ENCODE measurements around the gene PFKFB3. TPM values are rescaled to one million over a fixed set of nuclear protein-coding genes. Genes with fewer than 3 reads are reported as not detected.

The PFKFB3 gene
- total and polyA plus RNA-seq, 2 of the 4 experiments (the other 2 are of a cell fraction) = 34.1 to 45.5 TPM

DNA sequence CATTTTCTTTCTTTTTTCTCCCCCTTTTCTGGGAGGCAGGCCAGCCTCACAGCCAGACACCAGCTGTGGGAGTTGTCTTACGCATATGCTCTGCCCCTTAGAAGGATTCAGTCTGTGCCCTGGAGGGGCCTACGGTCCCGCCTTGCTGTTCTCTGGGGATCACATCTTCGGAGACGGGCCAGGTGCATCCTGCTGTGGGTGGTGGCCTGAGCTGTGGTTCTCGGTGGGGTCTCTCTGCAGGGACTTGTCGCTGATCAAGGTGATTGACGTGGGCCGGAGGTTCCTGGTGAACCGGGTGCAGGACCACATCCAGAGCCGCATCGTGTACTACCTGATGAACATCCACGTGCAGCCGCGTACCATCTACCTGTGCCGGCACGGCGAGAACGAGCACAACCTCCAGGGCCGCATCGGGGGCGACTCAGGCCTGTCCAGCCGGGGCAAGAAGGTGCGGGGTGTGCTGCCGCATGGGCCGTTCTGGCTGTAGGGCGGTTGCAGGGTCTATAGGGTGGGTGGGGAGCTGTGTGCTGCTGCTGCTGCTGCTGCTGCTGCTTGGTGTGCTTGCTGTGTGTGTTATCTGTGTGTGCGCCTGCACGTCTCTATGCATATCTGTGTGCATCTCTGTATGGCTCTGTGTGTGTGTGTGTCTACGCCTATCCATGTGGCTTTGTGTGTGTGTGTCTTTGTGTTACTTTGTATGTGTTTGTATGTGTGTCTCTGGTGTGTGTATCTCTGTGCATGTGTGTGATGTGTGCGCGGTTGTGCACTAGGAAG lies 17.9 kb downstream of the PFKFB3 start:
- no TSS peak for BruUV-seq (replicated peaks)
- POLR2A ChIA-PET (ENCODE audit: unreplicated experiment) = no interaction called here
- DNase-seq (no peak), ATAC-seq (ENCODE audit: low read depth) (no peak)
- Histone ChIP-seq H3K27me3 (ENCODE audit: control insufficient read depth, insufficient read depth, low read length) (no peaks in the 10 kb centered on the region), H2AK5ac (ENCODE audit: low read depth, low read length) (0 out of 2 replicates have a peak overlapping the region, but pooled peaks have one; percentile 16), H3K36me3 (ENCODE audit: control insufficient read depth, insufficient read depth, low read length) (peaks cover 93% of the 10 kb centered on the region), H4K8ac (ENCODE audit: low read depth in 2 of 2, low read length in 2 of 2) (0 out of 4 replicates have a peak overlapping the region, but pooled peaks of 1 of the 2 experiments have one; percentile 35), H3K4ac (ENCODE audit: low read depth, low read length) (peak overlapping the region; percentile 4; the same call in 1 of the 2 replicates), H3K14ac (replicated peaks; ENCODE audit: low read depth, low read length) (no peak overlapping the region; the same call in 1 of the 2 replicates), H3K56ac (ENCODE audit: extremely low read depth, insufficient read depth, low read length) (no peak overlapping the region), H4K5ac (ENCODE audit: low read depth, low read length) (no peak overlapping the region), H3K79me1 (ENCODE audit: low read depth in 1 of 2, low read length in 2 of 2) (peaks cover 34 to 93% of the 10 kb centered on the region in 2 experiments), H3K9me3 (ENCODE audit: control insufficient read depth, insufficient read depth, low read length) (no peaks in the 10 kb centered on the region), H2BK15ac (ENCODE audit: low read depth, low read length) (no peak overlapping the region), H3K23ac (ENCODE audit: low read depth, low read length) (0 out of 2 replicates have a peak overlapping the region, but pooled peaks have one; percentile 17), H3K18ac (ENCODE audit: low read depth, low read length) (no peak overlapping the region), H2AK9ac (replicated peaks; ENCODE audit: low read depth, low read length, poor library complexity) (no peak overlapping the region), H3K4me1 (ENCODE audit: control insufficient read depth, insufficient read depth, low read length) (peaks cover 4% of the 10 kb centered on the region), H4K91ac (ENCODE audit: insufficient read depth, low read depth, low read length) (no peak overlapping the region), H2BK5ac (ENCODE audit: low read depth, low read length, poor library complexity, severe bottlenecking) (no peak overlapping the region), H2AFZ (replicated peaks; ENCODE audit: low read length, poor library complexity) (no peak overlapping the region), H4K20me1 (ENCODE audit: insufficient read depth, low read length) (peaks cover 48% of the 10 kb centered on the region), H2BK20ac (ENCODE audit: low read depth, low read length) (no peak overlapping the region), H3K4me3 (ENCODE audit: insufficient read depth, low read depth, low read length) (no peak overlapping the region), H3K27ac (ENCODE audit: insufficient read depth, low read length) (no peak overlapping the region), H3K9me1 (ENCODE audit: insufficient read depth, low read length) (peaks cover 7% of the 10 kb centered on the region; the same call in 1 of the 2 replicates), H2BK120ac (ENCODE audit: low read depth, low read length) (no peak overlapping the region), H3K4me2 (ENCODE audit: low read depth, low read length) (no peak overlapping the region), H3K9ac (ENCODE audit: low read depth, low read length) (no peak overlapping the region)
- 91% methylated on average over 24 of the region's 32 CpGs; no CpG with 5 or more reads in 1 of the 2 experiments for WGBS, 2 experiments (ENCODE audit: extremely low coverage in 2 of 2, insufficient read length in 1 of 2)
- TF ChIP-seq MAZ (IDR thresholded peaks at IDR 0.05; ENCODE audit: borderline replicate concordance, low read depth, low read length) (no peak), POLR2A (IDR thresholded peaks at IDR 0.05; ENCODE audit: low read depth, low read length) (no peak), RFX5 (IDR thresholded peaks at IDR 0.05; ENCODE audit: low read depth, low read length) (no peak), CHD1 (IDR thresholded peaks at IDR 0.05; ENCODE audit: low read depth, low read length) (no peak), RAD21 (IDR thresholded peaks at IDR 0.05; ENCODE audit: low read length) (no peak), MAFK (IDR thresholded peaks at IDR 0.05; ENCODE audit: low read depth, low read length) (no peak), RCOR1 (IDR thresholded peaks at IDR 0.05; ENCODE audit: insufficient replicate concordance, low read length) (no peak)
- in situ Hi-C loops (cut with MboI; ENCODE audit: low sequenced_read_pairs) (loop anchor here (10.0 kb wide), 1 partner anchor 174 kb away; no protein-coding TSS in a partner anchor), intact Hi-C loops (cut with micrococcal nuclease) (no loop called here), dilution Hi-C loops (cut with HindIII; ENCODE audit: low sequenced_read_pairs, unreplicated experiment) (no loop called here)
- CTCF ChIA-PET = no interaction called here
